ENCODE measurements around the gene HK1.

DNA sequence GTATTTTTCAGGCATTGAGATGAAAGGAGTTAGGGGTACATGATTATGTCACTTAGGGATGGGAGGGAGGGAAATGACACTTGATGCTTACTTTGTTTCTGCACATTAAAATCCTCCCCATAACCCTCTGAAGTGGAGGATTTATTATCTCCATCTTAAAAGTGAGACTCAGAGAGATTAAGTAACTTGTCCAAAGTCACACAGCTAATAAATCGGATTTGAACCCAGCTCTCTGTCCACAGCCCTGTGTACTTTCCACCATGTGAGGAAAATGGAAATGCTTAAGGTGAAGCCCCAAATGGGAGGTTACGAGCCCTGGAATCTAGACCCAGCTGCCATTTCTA is 58.6 kb downstream of the HK1 start:
- TF ChIP-seq, protein P1, sequence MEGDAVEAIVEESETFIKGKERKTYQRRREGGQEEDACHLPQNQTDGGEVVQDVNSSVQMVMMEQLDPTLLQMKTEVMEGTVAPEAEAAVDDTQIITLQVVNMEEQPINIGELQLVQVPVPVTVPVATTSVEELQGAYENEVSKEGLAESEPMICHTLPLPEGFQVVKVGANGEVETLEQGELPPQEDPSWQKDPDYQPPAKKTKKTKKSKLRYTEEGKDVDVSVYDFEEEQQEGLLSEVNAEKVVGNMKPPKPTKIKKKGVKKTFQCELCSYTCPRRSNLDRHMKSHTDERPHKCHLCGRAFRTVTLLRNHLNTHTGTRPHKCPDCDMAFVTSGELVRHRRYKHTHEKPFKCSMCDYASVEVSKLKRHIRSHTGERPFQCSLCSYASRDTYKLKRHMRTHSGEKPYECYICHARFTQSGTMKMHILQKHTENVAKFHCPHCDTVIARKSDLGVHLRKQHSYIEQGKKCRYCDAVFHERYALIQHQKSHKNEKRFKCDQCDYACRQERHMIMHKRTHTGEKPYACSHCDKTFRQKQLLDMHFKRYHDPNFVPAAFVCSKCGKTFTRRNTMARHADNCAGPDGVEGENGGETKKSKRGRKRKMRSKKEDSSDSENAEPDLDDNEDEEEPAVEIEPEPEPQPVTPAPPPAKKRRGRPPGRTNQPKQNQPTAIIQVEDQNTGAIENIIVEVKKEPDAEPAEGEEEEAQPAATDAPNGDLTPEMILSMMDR (IDR thresholded peaks at IDR 0.05; ENCODE audit: low read length), result no peak
- no peak for TF ChIP-seq EZH2 (optimal IDR thresholded peaks at IDR 0.05; ENCODE audit: low read depth, low read length)
- no peak for TF ChIP-seq EZH2phosphoT487 (IDR thresholded peaks at IDR 0.05; ENCODE audit: low read length)

Measured in MM.1S (cell line).